K562 (cell line): ENCODE measurements around the gene ARHGAP35.
A peak's percentile ranks its signal among the peaks of the same experiment; 100 is the strongest.

Experiments
- DNMT1 ChIP-seq: fragments of 450-650 bp; IDR thresholded peaks from 2 replicates; pipeline ENCODE4 v1.6.1; 2016; ENCODE audit warnings: antibody characterized with exemption, mild to moderate bottlenecking
- EP300 ChIP-seq: IDR thresholded peaks from 2 replicates; pipeline ENCODE4 v1.6.1; 2012; ENCODE audit warnings: low read length, improper control_type of control experiment
- FOXM1 ChIP-seq, 2 experiments: fragments of 450-650 bp in 1 of 2; sonication (generic) in 1 of 2; formaldehyde crosslinking in 1 of 2; IDR thresholded peaks; 2 replicates each; pipeline versions ENCODE4 v1.6.1 to v1.9.0; 2017 to 2022; ENCODE audit warnings: low read depth in 2 of 2, mild to moderate bottlenecking in 2 of 2, missing genetic modification reagents in 1 of 2, moderate library complexity in 1 of 2
- GABPB1 ChIP-seq: sonication (generic); formaldehyde crosslinking; IDR thresholded peaks from 2 replicates; pipeline ENCODE4 v1.8.0; 2022; ENCODE audit warnings: mild to moderate bottlenecking, missing genetic modification reagents
- GATAD2A ChIP-seq: fragments of 450-650 bp; IDR thresholded peaks from 2 replicates; pipeline ENCODE4 v1.6.1; 2017
- NR3C1 ChIP-seq: sonication (generic); formaldehyde crosslinking; IDR thresholded peaks from 2 replicates; pipeline ENCODE4 v1.8.1; 2022; ENCODE audit warnings: missing genetic modification reagents
- POLR2A ChIP-seq: fragments of 450-650 bp; conservative IDR thresholded peaks from 2 replicates; pipeline ENCODE4 v1.6.1; 2016
- SRSF9 ChIP-seq: fragments of 200-400 bp; formaldehyde crosslinking; IDR thresholded peaks from 2 replicates; pipeline ENCODE4 v1.6.1; 2017; ENCODE audit warnings: low read depth, low read length, borderline replicate concordance
- ZBTB34 ChIP-seq: fragments of 250-450 bp; sonication (Bioruptor Pico); IDR thresholded peaks from 2 replicates; pipeline ENCODE4 v1.8.0; 2021; ENCODE audit warnings: mild to moderate bottlenecking, moderate library complexity
- ZNF408 ChIP-seq: fragments of 250-450 bp; sonication (Bioruptor Pico); IDR thresholded peaks from 2 replicates; pipeline ENCODE4 v1.4.0; 2020; ENCODE audit warnings: low read depth, mild to moderate bottlenecking, moderate library complexity
- ZNF695 ChIP-seq: fragments of 450-650 bp; formaldehyde crosslinking; IDR thresholded peaks from 2 replicates; pipeline ENCODE4 v1.4.0; 2020; ENCODE audit warnings: mild to moderate bottlenecking, moderate library complexity
- TF ChIP-seq, protein P1 (sequence below), 3 experiments: IDR thresholded peaks in 2 of 3; conservative IDR thresholded peaks in 1 of 3; 2 replicates each; pipeline ENCODE4 v1.5.1; 2011 to 2012; ENCODE audit warnings: low read length in 3 of 3, mild to moderate bottlenecking in 3 of 3, control low read depth in 2 of 3, improper control_type of control experiment in 1 of 3, inconsistent platforms in 1 of 3, low read depth in 1 of 3, mixed read lengths in 1 of 3, moderate library complexity in 1 of 3; ENCODE audit not compliant: insufficient read depth in 2 of 3
- TF ChIP-seq, protein P2 (sequence below), 2 experiments: fragments of 450-650 bp; formaldehyde crosslinking in 1 of 2; IDR thresholded peaks; 2 replicates each; pipeline versions ENCODE4 v1.4.0 to v1.6.1; 2014 to 2020; ENCODE audit warnings: mild to moderate bottlenecking in 2 of 2, borderline replicate concordance in 1 of 2, low read depth in 1 of 2
- TF ChIP-seq, protein P3 (sequence below), 2 experiments: IDR thresholded peaks; 2 replicates each; pipeline ENCODE4 v1.6.1; 2011; ENCODE audit warnings: borderline replicate concordance in 1 of 2, control low read depth in 1 of 2, low read depth in 1 of 2, low read length in 1 of 2, mild to moderate bottlenecking in 1 of 2, mixed read lengths in 1 of 2, moderate library complexity in 1 of 2; ENCODE audit not compliant: insufficient read depth in 1 of 2, insufficient read length in 1 of 2, poor library complexity in 1 of 2, severe bottlenecking in 1 of 2; ENCODE audit errors: extremely low read depth in 1 of 2

- TF ChIP-seq DNMT1, result no peak
- TF ChIP-seq, protein P1, sequence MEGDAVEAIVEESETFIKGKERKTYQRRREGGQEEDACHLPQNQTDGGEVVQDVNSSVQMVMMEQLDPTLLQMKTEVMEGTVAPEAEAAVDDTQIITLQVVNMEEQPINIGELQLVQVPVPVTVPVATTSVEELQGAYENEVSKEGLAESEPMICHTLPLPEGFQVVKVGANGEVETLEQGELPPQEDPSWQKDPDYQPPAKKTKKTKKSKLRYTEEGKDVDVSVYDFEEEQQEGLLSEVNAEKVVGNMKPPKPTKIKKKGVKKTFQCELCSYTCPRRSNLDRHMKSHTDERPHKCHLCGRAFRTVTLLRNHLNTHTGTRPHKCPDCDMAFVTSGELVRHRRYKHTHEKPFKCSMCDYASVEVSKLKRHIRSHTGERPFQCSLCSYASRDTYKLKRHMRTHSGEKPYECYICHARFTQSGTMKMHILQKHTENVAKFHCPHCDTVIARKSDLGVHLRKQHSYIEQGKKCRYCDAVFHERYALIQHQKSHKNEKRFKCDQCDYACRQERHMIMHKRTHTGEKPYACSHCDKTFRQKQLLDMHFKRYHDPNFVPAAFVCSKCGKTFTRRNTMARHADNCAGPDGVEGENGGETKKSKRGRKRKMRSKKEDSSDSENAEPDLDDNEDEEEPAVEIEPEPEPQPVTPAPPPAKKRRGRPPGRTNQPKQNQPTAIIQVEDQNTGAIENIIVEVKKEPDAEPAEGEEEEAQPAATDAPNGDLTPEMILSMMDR (IDR thresholded peaks at IDR 0.05 in 2 of 3, conservative IDR thresholded peaks at IDR 0.05 in 1 of 3; ENCODE audit: insufficient read depth in 2 of 3, low read depth in 1 of 3, low read length in 3 of 3), result no peak; a peak in 1 of 6 replicates
- TF ChIP-seq GABPB1, result peak; percentile 98
- no peak for TF ChIP-seq NR3C1
- TF ChIP-seq ZNF408 (CRISPR knock-in tag), result no peak
- no peak for TF ChIP-seq ZBTB34
- TF ChIP-seq, protein P2, sequence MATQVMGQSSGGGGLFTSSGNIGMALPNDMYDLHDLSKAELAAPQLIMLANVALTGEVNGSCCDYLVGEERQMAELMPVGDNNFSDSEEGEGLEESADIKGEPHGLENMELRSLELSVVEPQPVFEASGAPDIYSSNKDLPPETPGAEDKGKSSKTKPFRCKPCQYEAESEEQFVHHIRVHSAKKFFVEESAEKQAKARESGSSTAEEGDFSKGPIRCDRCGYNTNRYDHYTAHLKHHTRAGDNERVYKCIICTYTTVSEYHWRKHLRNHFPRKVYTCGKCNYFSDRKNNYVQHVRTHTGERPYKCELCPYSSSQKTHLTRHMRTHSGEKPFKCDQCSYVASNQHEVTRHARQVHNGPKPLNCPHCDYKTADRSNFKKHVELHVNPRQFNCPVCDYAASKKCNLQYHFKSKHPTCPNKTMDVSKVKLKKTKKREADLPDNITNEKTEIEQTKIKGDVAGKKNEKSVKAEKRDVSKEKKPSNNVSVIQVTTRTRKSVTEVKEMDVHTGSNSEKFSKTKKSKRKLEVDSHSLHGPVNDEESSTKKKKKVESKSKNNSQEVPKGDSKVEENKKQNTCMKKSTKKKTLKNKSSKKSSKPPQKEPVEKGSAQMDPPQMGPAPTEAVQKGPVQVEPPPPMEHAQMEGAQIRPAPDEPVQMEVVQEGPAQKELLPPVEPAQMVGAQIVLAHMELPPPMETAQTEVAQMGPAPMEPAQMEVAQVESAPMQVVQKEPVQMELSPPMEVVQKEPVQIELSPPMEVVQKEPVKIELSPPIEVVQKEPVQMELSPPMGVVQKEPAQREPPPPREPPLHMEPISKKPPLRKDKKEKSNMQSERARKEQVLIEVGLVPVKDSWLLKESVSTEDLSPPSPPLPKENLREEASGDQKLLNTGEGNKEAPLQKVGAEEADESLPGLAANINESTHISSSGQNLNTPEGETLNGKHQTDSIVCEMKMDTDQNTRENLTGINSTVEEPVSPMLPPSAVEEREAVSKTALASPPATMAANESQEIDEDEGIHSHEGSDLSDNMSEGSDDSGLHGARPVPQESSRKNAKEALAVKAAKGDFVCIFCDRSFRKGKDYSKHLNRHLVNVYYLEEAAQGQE (IDR thresholded peaks at IDR 0.05; ENCODE audit: borderline replicate concordance), result peak; percentile 83
- TF ChIP-seq, protein P2 (CRISPR knock-in tag; IDR thresholded peaks at IDR 0.05; ENCODE audit: low read depth), result peak; percentile 15; the same call in 1 of the 2 replicates
- no peak for TF ChIP-seq FOXM1 (IDR thresholded peaks at IDR 0.05; ENCODE audit: low read depth)
- no peak for TF ChIP-seq FOXM1 (CRISPR knock-in tag; IDR thresholded peaks at IDR 0.05; ENCODE audit: low read depth)
- TF ChIP-seq POLR2A, result peak; percentile 82
- TF ChIP-seq EP300, result no peak
- no peak for TF ChIP-seq ZNF695 (CRISPR knock-in tag)
- TF ChIP-seq, protein P3, sequence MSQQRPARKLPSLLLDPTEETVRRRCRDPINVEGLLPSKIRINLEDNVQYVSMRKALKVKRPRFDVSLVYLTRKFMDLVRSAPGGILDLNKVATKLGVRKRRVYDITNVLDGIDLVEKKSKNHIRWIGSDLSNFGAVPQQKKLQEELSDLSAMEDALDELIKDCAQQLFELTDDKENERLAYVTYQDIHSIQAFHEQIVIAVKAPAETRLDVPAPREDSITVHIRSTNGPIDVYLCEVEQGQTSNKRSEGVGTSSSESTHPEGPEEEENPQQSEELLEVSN (IDR thresholded peaks at IDR 0.05; ENCODE audit: borderline replicate concordance in 1 of 2, extremely low read depth in 1 of 2, insufficient read depth in 1 of 2, insufficient read length in 1 of 2, low read depth in 1 of 2, low read length in 1 of 2, poor library complexity in 1 of 2, severe bottlenecking in 1 of 2), result no peak
- no peak for TF ChIP-seq SRSF9
- TF ChIP-seq GATAD2A, result no peak
Measured at GRCh38 chr19:46850228-46851203, 10.3 kb upstream of the ARHGAP35 start, which contains the start of gene AP2S1.
